Fibroblast of lung (primary cell): ENCODE data around the gene PLAGL1. TPM values are rescaled to one million over a fixed set of nuclear protein-coding genes. Genes with fewer than 3 reads are reported as not detected.
"Not testable (repeated sequence)": the region's sequence is repeated elsewhere in the genome, so short reads cannot be mapped to it uniquely, and the experiment has no call there.

Experiments
- DNase-seq, 2 donors: peaks; one replicate each; pipeline versions ENCODE4 v3.0.0 to v3.0.0-alpha.2; 2010; ENCODE audit warnings: low read depth in 2 of 2
- H2AFZ ChIP-seq: 2 replicates; pipeline ENCODE4 v1.5.1; 2012; ENCODE audit warnings: low read length, control low read depth, inconsistent platforms
- H3K27ac ChIP-seq: 2 replicates; pipeline ENCODE4 v1.5.1; 2011; ENCODE audit warnings: low read length, control low read depth; ENCODE audit not compliant: insufficient read depth
- H3K27me3 ChIP-seq: 2 replicates; pipeline ENCODE4 v1.5.1; 2011; ENCODE audit warnings: mild to moderate bottlenecking, low read length; ENCODE audit not compliant: control insufficient read depth, insufficient read depth
- H3K36me3 ChIP-seq: 2 replicates; pipeline ENCODE4 v1.5.1; 2011; ENCODE audit warnings: low read length; ENCODE audit not compliant: control insufficient read depth, insufficient read depth
- H3K4me1 ChIP-seq: 2 replicates; pipeline ENCODE4 v1.5.1; 2011; ENCODE audit warnings: low read length; ENCODE audit not compliant: control insufficient read depth, insufficient read depth; ENCODE audit errors: extremely low read depth
- H3K4me2 ChIP-seq: 2 replicates; pipeline ENCODE4 v1.5.1; 2011; ENCODE audit warnings: low read length, control low read depth; ENCODE audit not compliant: insufficient read depth; ENCODE audit errors: extremely low read depth
- H3K4me3 ChIP-seq, 4 experiments: fragments of 200-600 bp in 1 of 4; sonication (generic) in 1 of 4; replicated peaks in 1 of 4; 2 replicates each; pipeline ENCODE4 v1.5.1; 2011 to 2016; ENCODE audit warnings: low read length in 4 of 4, low read depth in 3 of 4, mild to moderate bottlenecking in 3 of 4, control low read depth in 2 of 4, inconsistent platforms in 1 of 4, mixed read lengths in 1 of 4; ENCODE audit not compliant: insufficient read depth in 1 of 4; ENCODE audit errors: control extremely low read depth in 1 of 4
- H3K79me2 ChIP-seq: 2 replicates; pipeline ENCODE4 v1.5.1; 2012; ENCODE audit warnings: mild to moderate bottlenecking, low read length, inconsistent platforms; ENCODE audit not compliant: control insufficient read depth, insufficient read depth
- H3K9ac ChIP-seq: 2 replicates; pipeline ENCODE4 v1.5.1; 2011; ENCODE audit warnings: mild to moderate bottlenecking, low read length, control low read depth; ENCODE audit not compliant: insufficient read depth
- H3K9me3 ChIP-seq: 2 replicates; pipeline ENCODE4 v1.5.1; 2012; ENCODE audit warnings: low read depth, low read length; ENCODE audit not compliant: control insufficient read depth, insufficient read depth
- H4K20me1 ChIP-seq: 2 replicates; pipeline ENCODE4 v1.5.1; 2011; ENCODE audit warnings: low read length; ENCODE audit not compliant: control insufficient read depth, insufficient read depth; ENCODE audit errors: extremely low read depth
- CTCF ChIP-seq, 2 donors: IDR thresholded peaks in 1 of 2; conservative IDR thresholded peaks in 1 of 2; 1 replicate in 1 of 2; 2 replicates in 1 of 2; pipeline ENCODE4 v1.5.1; 2011 to 2012; ENCODE audit warnings: low read length in 2 of 2, control low read depth in 1 of 2, inconsistent platforms in 1 of 2, low read depth in 1 of 2, mild to moderate bottlenecking in 1 of 2
- EZH2 ChIP-seq: IDR thresholded peaks from 2 replicates; pipeline ENCODE4 v1.5.1; 2012; ENCODE audit warnings: low read length, control low read depth, mild to moderate bottlenecking; ENCODE audit errors: missing control alignments
- polyA plus RNA-seq, 2 donors: library from polyadenylated mRNA; depleted of rRNA in 1 of 2; stranded (reverse) in 1 of 2; unstranded in 1 of 2; fragments of >200 nt; gene quantifications; 2 replicates each; pipeline ENCODE4 v1.2.1, GENCODE V29; 2011 to 2012; ENCODE audit warnings: missing spikeins in 1 of 2
- total RNA-seq: library from RNA; depleted of rRNA; stranded (reverse); fragments of >200 nt; gene quantifications from 2 replicates; pipeline ENCODE4 v1.2.1, GENCODE V29; 2014

PLAGL1 gene
- total and polyA plus RNA-seq, 2 donors (not counting 1 experiment from before 2014, with no cell fraction given) = 11.4 to 24.2 TPM

- Histone ChIP-seq H3K9ac (no peak overlapping the region), H3K27me3 (peaks cover 2% of the 10 kb centered on the region)
Measured at GRCh38 chr6:143934331-143934730, 73.7 kb downstream of the PLAGL1 start.

GRCh38 chr6:143929975-143930374, 78.1 kb downstream of the PLAGL1 start:
- no peaks in the 10 kb centered on the region for H3K36me3 ChIP-seq
- H3K27me3 ChIP-seq = no peaks in the 10 kb centered on the region
- no peaks in the 10 kb centered on the region for H3K9me3 ChIP-seq
- no peak overlapping the region for H2AFZ ChIP-seq
- no peak overlapping the region for H3K4me2 ChIP-seq
- no peaks in the 10 kb centered on the region for H4K20me1 ChIP-seq
- no peaks in the 10 kb centered on the region for H3K4me1 ChIP-seq
- no peak for TF ChIP-seq CTCF (conservative IDR thresholded peaks at IDR 0.05 in 1 of 2, IDR thresholded peaks at IDR 0.05 in 1 of 2; ENCODE audit: low read depth in 1 of 2, low read length in 2 of 2)
- TF ChIP-seq EZH2 = no peak
- H3K27ac ChIP-seq = no peak overlapping the region
- H3K9ac ChIP-seq = no peak overlapping the region
- H3K4me3 ChIP-seq = no peak overlapping the region
- no peak for DNase-seq
- no peaks in the 10 kb centered on the region for H3K79me2 ChIP-seq

More at GRCh38 chr6:143934331-143934730, 73.7 kb downstream of the PLAGL1 start:
- Histone ChIP-seq H3K27ac (no peak overlapping the region), H3K4me2 (no peak overlapping the region), H3K79me2 (no peaks in the 10 kb centered on the region), H3K9me3 (no peaks in the 10 kb centered on the region), H2AFZ (no peak overlapping the region), H3K4me1 (no peaks in the 10 kb centered on the region), H3K36me3 (no peaks in the 10 kb centered on the region), H3K4me3 (no peak overlapping the region), H4K20me1 (no peaks in the 10 kb centered on the region)
- no peak for DNase-seq
- TF ChIP-seq EZH2 = no peak
- TF ChIP-seq CTCF (conservative IDR thresholded peaks at IDR 0.05 in 1 of 2, IDR thresholded peaks at IDR 0.05 in 1 of 2; ENCODE audit: low read depth in 1 of 2, low read length in 2 of 2) = no peak

DNA sequence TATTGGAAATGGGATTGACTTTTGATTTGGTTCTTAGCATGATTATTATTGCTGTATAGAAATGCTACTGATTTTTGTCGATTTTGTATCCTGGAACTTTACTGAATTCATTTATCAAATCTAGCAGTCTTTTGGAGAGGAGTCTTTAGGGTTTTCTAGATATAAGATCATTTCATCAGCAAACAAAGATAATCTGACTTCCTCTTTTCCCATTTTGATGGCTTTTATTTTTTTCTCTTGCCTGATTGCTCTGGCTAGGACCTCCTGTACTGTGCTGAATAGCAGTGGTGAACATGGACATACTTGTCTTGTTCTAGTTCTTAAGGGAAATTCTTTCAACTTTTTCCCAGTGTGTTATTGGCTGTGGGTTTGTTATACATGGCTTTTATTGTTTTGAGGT, 79.2 kb downstream of the PLAGL1 start:
- Histone ChIP-seq H3K36me3 (no peaks in the 10 kb centered on the region), H2AFZ (no peak overlapping the region), H3K9ac (no peak overlapping the region), H3K79me2 (no peaks in the 10 kb centered on the region), H3K27ac (no peak overlapping the region), H3K4me1 (no peaks in the 10 kb centered on the region), H3K4me2 (no peak overlapping the region), H3K27me3 (no peaks in the 10 kb centered on the region), H3K9me3 (no peaks in the 10 kb centered on the region), H4K20me1 (no peaks in the 10 kb centered on the region), H3K4me3 (no peak overlapping the region)
- no peak for DNase-seq
- TF ChIP-seq CTCF (conservative IDR thresholded peaks at IDR 0.05 in 1 of 2, IDR thresholded peaks at IDR 0.05 in 1 of 2; ENCODE audit: low read depth in 1 of 2, low read length in 2 of 2) (no peak), EZH2 (no peak)

DNA sequence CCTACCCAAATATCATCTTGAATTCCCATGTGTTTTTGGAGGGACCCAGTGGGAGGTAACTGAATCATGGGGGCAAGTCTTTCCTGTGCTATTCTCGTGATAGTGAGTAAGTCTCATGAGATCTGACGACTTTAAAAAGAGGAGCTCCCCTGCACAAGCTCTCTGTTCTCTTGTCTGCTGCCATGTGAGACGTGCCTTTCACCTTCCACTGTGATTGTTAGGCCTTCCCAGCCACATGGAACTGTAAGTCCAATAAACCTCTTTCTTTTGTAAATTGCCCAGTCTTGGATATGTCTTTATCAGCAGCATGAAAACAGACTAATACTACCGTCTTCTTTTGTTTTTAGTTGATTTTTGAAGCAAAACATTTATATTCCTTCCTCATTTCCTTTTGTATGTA, 91.0 kb downstream of the PLAGL1 start:
- H3K9ac ChIP-seq, H3K9me3 ChIP-seq, H3K4me3 ChIP-seq, H4K20me1 ChIP-seq, DNase-seq, H3K79me2 ChIP-seq, H2AFZ ChIP-seq, H3K4me1 ChIP-seq, H3K36me3 ChIP-seq, H3K27me3 ChIP-seq, H3K27ac ChIP-seq, H3K4me2 ChIP-seq: not testable (repeated sequence)
